ENCODE data around the gene SLC4A5. TPM values are rescaled to one million over a fixed set of nuclear protein-coding genes. Genes with fewer than 3 reads are reported as not detected.

The SLC4A5 gene
- total RNA-seq, 1 donor from 2014 or later = 4.7 TPM

GRCh38 chr2:74269667-74270066 is 73.5 kb downstream of the SLC4A5 start:
- DNase-seq (ENCODE audit: low spot score) = no peak

GRCh38 chr2:74267068-74267467 is 76.1 kb downstream of the SLC4A5 start:
- DNase-seq (ENCODE audit: low spot score) = peak; percentile 65

GRCh38 chr2:74264281-74264680 is 78.9 kb downstream of the SLC4A5 start:
- DNase-seq (ENCODE audit: low spot score) = no peak

GRCh38 chr2:74262681-74263080 is 80.5 kb downstream of the SLC4A5 start:
- DNase-seq (ENCODE audit: low spot score) = no peak

GRCh38 chr2:74261204-74261864 is 81.9 kb downstream of the SLC4A5 start:
- no peak for DNase-seq (ENCODE audit: low spot score)

- no peak for DNase-seq (ENCODE audit: low spot score)
Observed at GRCh38 chr2:74260495-74260894, 82.7 kb downstream of the SLC4A5 start.

GRCh38 chr2:74259733-74260132 is 83.5 kb downstream of the SLC4A5 start:
- no peak for DNase-seq (ENCODE audit: low spot score)

- no peak for DNase-seq (ENCODE audit: low spot score)
Observed at GRCh38 chr2:74259191-74259590, 84.0 kb downstream of the SLC4A5 start.

GRCh38 chr2:74255660-74256213 is 87.5 kb downstream of the SLC4A5 start:
- DNase-seq (ENCODE audit: low spot score) = no peak

GRCh38 chr2:74253971-74254310 is 89.3 kb downstream of the SLC4A5 start:
- no peak for DNase-seq (ENCODE audit: low spot score)

GRCh38 chr2:74253306-74253970 is 89.8 kb downstream of the SLC4A5 start:
- DNase-seq (ENCODE audit: low spot score) = no peak

- DNase-seq (ENCODE audit: low spot score) = no peak
Observed at GRCh38 chr2:74252862-74253261, 90.4 kb downstream of the SLC4A5 start.

GRCh38 chr2:74252036-74252435 is 91.2 kb downstream of the SLC4A5 start:
- DNase-seq (ENCODE audit: low spot score) = no peak

GRCh38 chr2:74250189-74250631 is 93.0 kb downstream of the SLC4A5 start:
- DNase-seq (ENCODE audit: low spot score) = peak; percentile 37

GRCh38 chr2:74249406-74250122 is 93.7 kb downstream of the SLC4A5 start:
- DNase-seq (ENCODE audit: low spot score) = no peak

- DNase-seq (ENCODE audit: low spot score) = no peak
Observed at GRCh38 chr2:74246496-74247195, 96.6 kb downstream of the SLC4A5 start.

- DNase-seq (ENCODE audit: low spot score) = no peak
Observed at GRCh38 chr2:74244286-74244685, 98.9 kb downstream of the SLC4A5 start.

GRCh38 chr2:74242354-74243071 is 100.7 kb downstream of the SLC4A5 start:
- no peak for DNase-seq (ENCODE audit: low spot score)

- no peak for DNase-seq (ENCODE audit: low spot score)
Observed at GRCh38 chr2:74239346-74239745, 103.9 kb downstream of the SLC4A5 start.

- DNase-seq (ENCODE audit: low spot score) = no peak
Observed at GRCh38 chr2:74238879-74239278, 104.3 kb downstream of the SLC4A5 start.

GRCh38 chr2:74235041-74235440 is 108.2 kb downstream of the SLC4A5 start:
- DNase-seq (ENCODE audit: low spot score) = no peak
